DMS53 (cell line): ENCODE measurements around the gene SPRY1.

ENCODE experiments used
- DNase-seq: peaks from one replicate; lab custom pipeline; 2025; lab: John Stamatoyannopoulos, UW

Gene SPRY1

GRCh38 chr4:123444290-123444731 lies 47.7 kb downstream of the SPRY1 start:
- no peak for DNase-seq

DNA sequence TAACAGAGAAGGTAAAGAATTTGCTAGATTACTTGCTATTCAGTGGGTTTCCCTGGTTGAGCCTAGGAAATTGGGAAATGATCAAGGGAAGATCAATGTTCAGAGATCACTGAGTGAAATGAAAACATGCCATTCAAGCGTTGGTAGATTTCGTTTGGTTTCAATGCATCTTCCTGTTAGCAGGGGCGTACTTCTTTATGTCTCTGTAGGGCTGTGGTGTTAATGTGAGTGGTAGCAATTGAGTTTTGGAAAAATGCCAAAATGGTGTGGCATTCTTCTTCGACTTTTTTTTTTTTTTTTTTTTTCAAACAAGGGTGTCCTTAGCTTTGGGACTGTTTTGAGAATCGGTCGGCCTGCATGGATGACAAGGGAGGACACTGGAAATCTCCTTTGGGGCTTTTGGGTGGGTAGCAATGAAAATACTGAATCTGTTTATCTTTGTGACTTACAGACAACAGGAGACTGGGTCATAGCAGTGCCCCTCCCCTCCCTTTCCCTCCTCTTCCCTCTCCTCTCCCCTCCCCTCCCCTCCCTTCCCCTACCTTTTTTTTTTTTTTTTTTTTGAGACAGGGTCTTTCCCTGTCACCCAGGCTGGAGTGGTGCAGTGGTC lies 50.4 kb downstream of the SPRY1 start:
- peak; percentile 5 for DNase-seq

DNA sequence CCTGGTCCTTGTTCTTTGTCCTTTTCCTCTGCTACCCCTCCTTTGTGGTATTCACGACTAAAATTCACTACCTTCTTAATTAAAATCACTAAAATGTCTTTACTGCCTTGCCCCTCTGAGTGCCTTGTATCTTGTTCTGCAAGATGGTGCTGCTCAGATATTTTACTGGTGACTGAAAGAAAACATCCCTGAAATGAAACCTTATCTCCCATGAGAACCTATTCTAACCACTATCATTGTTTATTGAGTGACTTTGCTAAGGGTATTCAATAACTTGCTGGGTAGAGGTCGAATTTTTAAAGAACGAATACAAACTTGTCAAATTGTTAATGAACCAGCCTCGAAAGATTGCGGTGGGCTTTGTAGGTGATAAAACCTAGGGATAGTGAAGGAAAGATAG lies 52.8 kb downstream of the SPRY1 start:
- no peak for DNase-seq

DNA sequence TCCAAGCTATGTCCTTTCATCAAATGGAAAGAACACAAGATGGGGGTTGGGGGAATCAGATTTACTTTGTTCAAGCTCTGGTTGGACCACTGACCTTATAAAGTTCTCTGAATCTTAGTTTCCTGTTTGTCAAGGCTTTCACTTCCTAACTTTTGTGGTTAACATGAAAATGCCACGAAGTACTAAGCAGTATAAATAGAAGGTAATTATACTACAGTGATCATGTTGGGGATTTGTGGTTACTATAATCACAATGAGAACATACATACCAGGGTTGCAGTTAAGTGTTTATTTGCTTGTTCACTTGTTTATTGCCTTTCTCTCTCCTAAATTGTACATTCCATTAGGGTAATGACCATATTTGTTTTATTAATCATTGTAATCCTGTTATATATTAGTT lies 53.2 kb downstream of the SPRY1 start:
- no peak for DNase-seq

GRCh38 chr4:123450393-123450792 lies 53.8 kb downstream of the SPRY1 start:
- DNase-seq = no peak

- peak; percentile 36 for DNase-seq
Measured at GRCh38 chr4:123452616-123453015, 56.0 kb downstream of the SPRY1 start.

DNA sequence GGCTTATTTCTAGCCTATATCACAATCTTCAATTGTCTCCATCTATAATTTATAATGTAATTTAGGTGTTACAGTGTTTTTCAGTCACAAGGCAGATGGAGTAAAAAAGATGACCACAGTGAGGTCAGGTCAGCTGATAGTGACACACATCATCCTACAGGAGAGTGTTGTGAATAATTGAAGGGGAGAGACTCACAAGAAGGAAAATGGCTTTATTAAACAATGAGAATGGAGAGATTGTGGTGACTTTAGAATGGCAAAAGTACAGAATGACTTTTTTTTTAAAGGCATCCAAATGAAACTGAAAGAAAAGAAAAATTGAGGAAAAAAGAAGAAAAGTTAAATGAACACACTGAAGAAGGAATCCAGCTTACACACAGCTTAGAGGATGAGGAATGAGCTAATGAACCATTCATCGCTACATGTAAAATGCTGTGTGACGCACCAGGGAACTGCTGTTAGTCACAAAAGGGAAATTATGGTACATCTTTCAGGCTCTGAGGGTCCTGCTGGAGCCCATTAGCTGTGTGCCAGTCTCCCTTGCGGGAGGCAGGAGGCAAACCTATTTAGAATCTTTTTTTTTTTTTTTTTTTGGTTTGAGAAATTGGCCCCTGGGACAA lies 56.6 kb downstream of the SPRY1 start:
- DNase-seq = peak; percentile 12
